H1 (cell line): ENCODE results near the gene SLC6A20. TPM values are rescaled to one million over a fixed set of nuclear protein-coding genes. Genes with fewer than 3 reads are reported as not detected.

Experiments
- CTCF ChIA-PET: fragments of 300-600 bp; sonication (Branson Sonifier 250); formaldehyde crosslinking; loops from one replicate; lab custom pipeline; 2021; ENCODE audit not compliant: partially characterized antibody; lab: Charles Lee
- POLR2A ChIA-PET: fragments of 300-600 bp; sonication (Branson Sonifier 250); formaldehyde crosslinking; loops from one replicate; lab custom pipeline; 2021; ENCODE audit warnings: inconsistent platforms; ENCODE audit not compliant: partially characterized antibody; lab: Charles Lee
- DNase-seq, 2 experiments: peaks; one replicate each; pipeline versions ENCODE4 v3.0.0 to v3.0.0-alpha.2; 2010 to 2022; ENCODE audit warnings: low spot score in 2 of 2, low read depth in 1 of 2, mixed read lengths in 1 of 2
- FAIRE-seq: peaks from 2 replicates; lab custom pipeline; 2011; peaks lifted over from hg19 to GRCh38; lab: Jason Lieb, UNC
- H2AFZ ChIP-seq: 2 replicates; pipeline ENCODE4 v1.8.1; 2012; ENCODE audit warnings: low read length, inconsistent platforms
- H2AK5ac ChIP-seq: 2 replicates; pipeline ENCODE4 v1.6.1; 2013; ENCODE audit warnings: low read depth, low read length
- H2BK120ac ChIP-seq: replicated peaks from 2 replicates; pipeline ENCODE3; 2013; ENCODE audit warnings: low read depth, low read length, inconsistent platforms
- H2BK12ac ChIP-seq: 2 replicates; pipeline ENCODE4 v1.6.1; 2013; ENCODE audit warnings: low read depth, low read length
- H2BK15ac ChIP-seq: 2 replicates; pipeline ENCODE4 v1.6.1; 2013; ENCODE audit warnings: low read length
- H2BK20ac ChIP-seq: 2 replicates; pipeline ENCODE4 v1.6.1; 2013; ENCODE audit warnings: low read length
- H2BK5ac ChIP-seq: 2 replicates; pipeline ENCODE4 v1.6.1; 2013; ENCODE audit warnings: low read depth, low read length
- H3K14ac ChIP-seq: 2 replicates; pipeline ENCODE4 v1.6.1; 2013; ENCODE audit warnings: inconsistent platforms; ENCODE audit not compliant: insufficient read length
- H3K18ac ChIP-seq: 2 replicates; pipeline ENCODE4 v1.6.1; 2013; ENCODE audit warnings: low read length; ENCODE audit errors: extremely low read depth
- H3K23ac ChIP-seq: 2 replicates; pipeline ENCODE4 v1.6.1; 2013; ENCODE audit warnings: inconsistent platforms; ENCODE audit not compliant: insufficient read length
- H3K23me2 ChIP-seq: 2 replicates; pipeline ENCODE4 v1.6.1; 2013; ENCODE audit warnings: low read depth, low read length
- H3K27ac ChIP-seq: 2 replicates; pipeline ENCODE4 v1.6.1; 2011; ENCODE audit warnings: low read depth, low read length, inconsistent platforms
- H3K27me3 ChIP-seq, 4 experiments: replicated peaks in 1 of 4; 1 replicate in 1 of 4; 2 replicates in 3 of 4; pipeline versions ENCODE4 v1.6.1 to v1.8.1; 2011 to 2013; ENCODE audit warnings: low read length in 3 of 4, mild to moderate bottlenecking in 3 of 4, inconsistent platforms in 2 of 4, mixed read lengths in 2 of 4, moderate library complexity in 1 of 4; ENCODE audit not compliant: control insufficient read depth in 3 of 4, insufficient read depth in 3 of 4; ENCODE audit errors: extremely low read depth in 1 of 4
- H3K36me3 ChIP-seq, 4 experiments: 2 replicates each; pipeline versions ENCODE4 v1.6.1 to v1.8.1; 2011 to 2013; ENCODE audit warnings: mild to moderate bottlenecking in 4 of 4, low read length in 3 of 4, moderate library complexity in 2 of 4, control low read depth in 1 of 4, inconsistent platforms in 1 of 4; ENCODE audit not compliant: insufficient read depth in 4 of 4, control insufficient read depth in 2 of 4
- H3K4ac ChIP-seq: replicated peaks from 2 replicates; pipeline ENCODE3; 2013; ENCODE audit warnings: low read length, low read depth, mixed read lengths, inconsistent platforms; ENCODE audit not compliant: insufficient read length
- H3K4me1 ChIP-seq, 4 experiments: replicated peaks in 1 of 4; 1 replicate in 1 of 4; 2 replicates in 3 of 4; pipeline versions ENCODE4 v1.6.1 to v1.8.1; 2011 to 2013; ENCODE audit warnings: low read length in 3 of 4, inconsistent platforms in 2 of 4, mixed read lengths in 1 of 4; ENCODE audit not compliant: insufficient read depth in 4 of 4, control insufficient read depth in 3 of 4
- H3K4me2 ChIP-seq, 2 experiments: 2 replicates each; pipeline versions ENCODE4 v1.6.1 to v1.8.1; 2011 to 2013; ENCODE audit warnings: low read depth in 2 of 2, low read length in 2 of 2, control low read depth in 1 of 2, inconsistent platforms in 1 of 2, mild to moderate bottlenecking in 1 of 2; ENCODE audit not compliant: insufficient read depth in 1 of 2
- H3K4me3 ChIP-seq, 4 experiments: fragments of 200-600, 300-600 bp in 1 of 4; sonication (generic), shearing (Covaris generic), sonication (Bioruptor Twin) in 1 of 4; 2 replicates each; pipeline versions ENCODE4 v1.5.1 to v1.8.1; 2011 to 2016; ENCODE audit warnings: low read length in 4 of 4, low read depth in 3 of 4, control low read depth in 2 of 4, inconsistent platforms in 2 of 4, mild to moderate bottlenecking in 2 of 4, mixed read lengths in 1 of 4, moderate library complexity in 1 of 4; ENCODE audit not compliant: insufficient read depth in 2 of 4; ENCODE audit errors: extremely low read depth in 1 of 4
- H3K56ac ChIP-seq: replicated peaks from 2 replicates; pipeline ENCODE3; 2013; ENCODE audit warnings: low read depth, mild to moderate bottlenecking, mixed read lengths, low read length, inconsistent platforms; ENCODE audit not compliant: insufficient read length
- H3K79me1 ChIP-seq: 2 replicates; pipeline ENCODE4 v1.6.1; 2013; ENCODE audit warnings: low read depth, low read length, control low read depth
- H3K79me2 ChIP-seq, 2 experiments: 2 replicates each; pipeline versions ENCODE4 v1.6.1 to v1.8.1; 2012 to 2013; ENCODE audit warnings: low read length in 2 of 2, mild to moderate bottlenecking in 2 of 2, inconsistent platforms in 1 of 2; ENCODE audit not compliant: insufficient read depth in 2 of 2, control insufficient read depth in 1 of 2
- H3K9ac ChIP-seq, 4 experiments: replicated peaks in 1 of 4; 1 replicate in 1 of 4; 2 replicates in 3 of 4; pipeline versions ENCODE4 v1.6.1 to v1.8.1; 2011 to 2013; ENCODE audit warnings: low read depth in 3 of 4, low read length in 3 of 4, control low read depth in 2 of 4, mild to moderate bottlenecking in 2 of 4, moderate library complexity in 2 of 4, inconsistent platforms in 1 of 4; ENCODE audit errors: extremely low read depth in 1 of 4
- H3K9me3 ChIP-seq, 2 experiments: 2 replicates each; pipeline versions ENCODE4 v1.6.1 to v1.8.1; 2012 to 2013; ENCODE audit warnings: mild to moderate bottlenecking in 2 of 2, moderate library complexity in 2 of 2, control low read depth in 1 of 2, inconsistent platforms in 1 of 2, low read depth in 1 of 2, low read length in 1 of 2, mixed read lengths in 1 of 2; ENCODE audit not compliant: insufficient read depth in 2 of 2
- H4K20me1 ChIP-seq, 2 experiments: replicated peaks in 1 of 2; 2 replicates each; pipeline versions ENCODE3 to v1.8.1; 2011 to 2013; ENCODE audit warnings: inconsistent platforms in 2 of 2, low read length in 2 of 2, mild to moderate bottlenecking in 1 of 2; ENCODE audit not compliant: insufficient read depth in 2 of 2, control insufficient read depth in 1 of 2
- H4K5ac ChIP-seq: 2 replicates; pipeline ENCODE4 v1.6.1; 2013; ENCODE audit warnings: low read length, low read depth, mixed read lengths, inconsistent platforms; ENCODE audit not compliant: insufficient read length
- H4K8ac ChIP-seq: 2 replicates; pipeline ENCODE4 v1.8.0; 2013; ENCODE audit warnings: mild to moderate bottlenecking, moderate library complexity, low read length, inconsistent platforms; ENCODE audit not compliant: insufficient read depth; ENCODE audit errors: extremely low read depth
- H4K91ac ChIP-seq: replicated peaks from 2 replicates; pipeline ENCODE3; 2013; ENCODE audit warnings: low read length, mixed read lengths, inconsistent platforms; ENCODE audit not compliant: insufficient read length
- GABPA ChIP-seq: IDR thresholded peaks from 2 replicates; pipeline ENCODE4 v1.6.1; 2011; ENCODE audit warnings: mild to moderate bottlenecking, low read length, moderate library complexity, borderline replicate concordance; ENCODE audit not compliant: insufficient read depth
- GTF2F1 ChIP-seq: IDR thresholded peaks from 2 replicates; pipeline ENCODE4 v1.6.1; 2012; ENCODE audit warnings: low read depth, low read length, improper control_type of control experiment, borderline replicate concordance
- KDM1A ChIP-seq: fragments of 200-600, 300-600 bp; sonication (generic); IDR thresholded peaks from 2 replicates; pipeline ENCODE4 v1.7.1; 2016; ENCODE audit warnings: mild to moderate bottlenecking, low read length, borderline replicate concordance
- PHF8 ChIP-seq: fragments of 200-600 bp; sonication (generic); conservative IDR thresholded peaks from 2 replicates; pipeline ENCODE4 v1.7.1; 2012; ENCODE audit warnings: low read depth, mild to moderate bottlenecking, inconsistent platforms, low read length, moderate library complexity
- WGBS, 2 experiments: shearing (Covaris generic) in 1 of 2; methylation state at CpG; one replicate each; pipeline versions ENCODE4 v1.1.6 to v1.1.7; 2013 to 2015; ENCODE audit warnings: low lambda C conversion rate in 2 of 2, mixed read lengths in 2 of 2, inconsistent platforms in 1 of 2, low coverage in 1 of 2, missing lambda C conversion rate in 1 of 2; ENCODE audit not compliant: insufficient replicate concordance in 2 of 2, insufficient coverage in 1 of 2, insufficient read length in 1 of 2; ENCODE audit errors: extremely low coverage in 1 of 2, missing lambda C conversion rate in 1 of 2; 5-methylcytosine and 5-hydroxymethylcytosine counted together
- polyA plus RNA-seq, 7 experiments: library from polyadenylated mRNA; depleted of rRNA in 3 of 7; stranded (reverse) in 5 of 7; unstranded in 2 of 7; fragments of >200 nt in 5 of 7; fragments of 200-250 nt in 2 of 7; gene quantifications; 1 replicate in 5 of 7; 2 replicates in 1 of 7; 4 replicates in 1 of 7; pipeline versions ENCODE4 v1.2.1 to v1.2.3, GENCODE V29; 2011 to 2013; ENCODE audit warnings: missing spikeins in 2 of 7, mixed read lengths in 2 of 7
- total RNA-seq: library from RNA; stranded (reverse); fragmentation: NEBNext Ultra II Directional; extraction: Animal tissue kit (Norgen Biotek cat#: 25700); gene quantifications from 2 replicates; pipeline ENCODE4 v1.2.1, GENCODE V29; 2021
- TF ChIP-seq, protein P1 (sequence below), 3 experiments: IDR thresholded peaks; 1 replicate in 2 of 3; 2 replicates in 1 of 3; pipeline versions ENCODE4 v1.5.1 to v1.6.1; 2011; ENCODE audit warnings: low read length in 3 of 3, mild to moderate bottlenecking in 3 of 3, inconsistent platforms in 2 of 3, low read depth in 1 of 3, moderate library complexity in 1 of 3; ENCODE audit not compliant: insufficient read depth in 1 of 3; ENCODE audit errors: control extremely low read depth in 1 of 3

The SLC6A20 gene
- total and polyA plus RNA-seq, 2 of the 8 experiments (the other 6 are each of a cell fraction or from before 2014, with no cell fraction given) = 0.05 TPM; not detected in 1

- no peak overlapping the region for H2BK12ac ChIP-seq
- ChIA-PET CTCF (no interaction called here), POLR2A (interaction anchor here (0.6 to 2.0 kb wide), 3 partner anchors 9 to 53 kb away, joined by 3 to 7 read pairs (median 3); no protein-coding TSS in a partner anchor)
- H3K4me3 ChIP-seq = no peak overlapping the region
- no peaks in the 10 kb centered on the region for H3K27me3 ChIP-seq
- no peaks in the 10 kb centered on the region for H3K79me2 ChIP-seq
- H3K4me2 ChIP-seq = no peak overlapping the region
- no peaks in the 10 kb centered on the region for H3K23me2 ChIP-seq
- H3K79me1 ChIP-seq = no peaks in the 10 kb centered on the region; the same call in 1 of the 2 replicates
- H3K4me1 ChIP-seq = peaks cover 9 to 22% (median 16%) of the 10 kb centered on the region in 4 experiments
- peaks cover 17 to 84% (median 39%) of the 10 kb centered on the region in 4 experiments for H3K36me3 ChIP-seq
- 74% methylated on average over 2 of the region's 2 CpGs; no CpG with 5 or more reads in 1 of the 2 experiments for WGBS, 2 experiments
- H2BK15ac ChIP-seq = no peak overlapping the region
- no peak overlapping the region for H4K91ac ChIP-seq
- TF ChIP-seq GABPA = no peak
- TF ChIP-seq PHF8 = no peak
- no peak for TF ChIP-seq GTF2F1
- TF ChIP-seq, protein P1, sequence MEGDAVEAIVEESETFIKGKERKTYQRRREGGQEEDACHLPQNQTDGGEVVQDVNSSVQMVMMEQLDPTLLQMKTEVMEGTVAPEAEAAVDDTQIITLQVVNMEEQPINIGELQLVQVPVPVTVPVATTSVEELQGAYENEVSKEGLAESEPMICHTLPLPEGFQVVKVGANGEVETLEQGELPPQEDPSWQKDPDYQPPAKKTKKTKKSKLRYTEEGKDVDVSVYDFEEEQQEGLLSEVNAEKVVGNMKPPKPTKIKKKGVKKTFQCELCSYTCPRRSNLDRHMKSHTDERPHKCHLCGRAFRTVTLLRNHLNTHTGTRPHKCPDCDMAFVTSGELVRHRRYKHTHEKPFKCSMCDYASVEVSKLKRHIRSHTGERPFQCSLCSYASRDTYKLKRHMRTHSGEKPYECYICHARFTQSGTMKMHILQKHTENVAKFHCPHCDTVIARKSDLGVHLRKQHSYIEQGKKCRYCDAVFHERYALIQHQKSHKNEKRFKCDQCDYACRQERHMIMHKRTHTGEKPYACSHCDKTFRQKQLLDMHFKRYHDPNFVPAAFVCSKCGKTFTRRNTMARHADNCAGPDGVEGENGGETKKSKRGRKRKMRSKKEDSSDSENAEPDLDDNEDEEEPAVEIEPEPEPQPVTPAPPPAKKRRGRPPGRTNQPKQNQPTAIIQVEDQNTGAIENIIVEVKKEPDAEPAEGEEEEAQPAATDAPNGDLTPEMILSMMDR (IDR thresholded peaks at IDR 0.05; ENCODE audit: control extremely low read depth in 1 of 3, insufficient read depth in 1 of 3, low read depth in 1 of 3, low read length in 3 of 3) = peak in 2 of 3 experiments; percentile 7 to 17; a peak in 1 of 4 replicates
- TF ChIP-seq KDM1A = no peak
- H2BK20ac ChIP-seq = no peak overlapping the region
- no peak overlapping the region for H2BK120ac ChIP-seq
- DNase-seq (no peak), FAIRE-seq (no peak)
- H3K23ac ChIP-seq = no peak overlapping the region
- H4K8ac ChIP-seq = no peak overlapping the region
- H4K20me1 ChIP-seq = peaks cover 0 to 4% of the 10 kb centered on the region in 2 experiments
- H2AFZ ChIP-seq = no peak overlapping the region
- H3K27ac ChIP-seq = no peak overlapping the region
- H2AK5ac ChIP-seq = no peak overlapping the region
- no peak overlapping the region for H4K5ac ChIP-seq
- H3K9ac ChIP-seq = no peak overlapping the region
- H2BK5ac ChIP-seq = no peak overlapping the region
- H3K9me3 ChIP-seq = no peaks in the 10 kb centered on the region
- no peak overlapping the region for H3K14ac ChIP-seq
- H3K4ac ChIP-seq = no peak overlapping the region
- no peak overlapping the region for H3K56ac ChIP-seq
- H3K18ac ChIP-seq = no peak overlapping the region
Measured at GRCh38 chr3:45737234-45737633, 59.1 kb downstream of the SLC6A20 start.
